Tibial nerve (tissue), 4 donors: ENCODE results near the gene TTC38. TPM values are rescaled to one million over a fixed set of nuclear protein-coding genes. Genes with fewer than 3 reads are reported as not detected.

Experiments
- DNase-seq, 2 donors: peaks; one replicate each; pipeline ENCODE4 v3.0.0-alpha.2; 2019; ENCODE audit warnings: low spot score in 2 of 2
- H3K27ac ChIP-seq, 4 donors: fragments of 200-600 bp; sonication (generic) in 3 of 4; one replicate each; pipeline ENCODE4 v1.5.1; 2017 to 2019; ENCODE audit warnings: mild to moderate bottlenecking in 1 of 4
- H3K27me3 ChIP-seq, 2 donors: fragments of 200-600 bp; sonication (generic) in 1 of 2; one replicate each; pipeline versions ENCODE4 v1.5.1 to v1.6.0; 2017 to 2019
- H3K36me3 ChIP-seq, 3 donors: fragments of 200-600 bp; sonication (generic); one replicate each; pipeline ENCODE4 v1.5.1; 2018 to 2019
- H3K4me1 ChIP-seq, 4 donors: fragments of 200-600 bp; sonication (generic) in 3 of 4; one replicate each; pipeline ENCODE4 v1.5.1; 2017 to 2019
- H3K4me3 ChIP-seq, 4 donors: fragments of 200-600 bp; sonication (generic) in 3 of 4; one replicate each; pipeline ENCODE4 v1.5.1; 2017 to 2019; ENCODE audit warnings: mild to moderate bottlenecking in 1 of 4, moderate library complexity in 1 of 4
- H3K9me3 ChIP-seq, 4 donors: fragments of 200-600 bp; sonication (generic) in 3 of 4; one replicate each; pipeline ENCODE4 v1.5.1; 2017 to 2019
- EP300 ChIP-seq, 2 donors: sonication (generic); formaldehyde crosslinking; IDR thresholded peaks; one replicate each; pipeline ENCODE4 v1.6.1; 2017; ENCODE audit warnings: antibody characterized with exemption in 2 of 2, mild to moderate bottlenecking in 1 of 2
- POLR2A ChIP-seq, 2 donors: fragments of 450-650 bp; IDR thresholded peaks; one replicate each; pipeline ENCODE4 v1.6.1; 2017; ENCODE audit warnings: antibody characterized with exemption in 2 of 2, mild to moderate bottlenecking in 2 of 2, moderate library complexity in 2 of 2
- WGBS, 2 donors: methylation state at CpG; one replicate each; pipeline ENCODE4 v1.1.5; 2018; 5-methylcytosine and 5-hydroxymethylcytosine counted together
- total RNA-seq, 4 donors: library from RNA; depleted of rRNA; stranded (reverse); fragments of >200 nt; gene quantifications; one replicate each; pipeline ENCODE4 v1.1.0, GENCODE V29; 2016
- TF ChIP-seq, protein P1 (sequence below), 5 experiments: fragments of 200-600 bp in 3 of 5; fragments of 450-650 bp in 2 of 5; sonication (generic) in 3 of 5; IDR thresholded peaks; one replicate each; pipeline ENCODE4 v1.5.1; 2016 to 2019; ENCODE audit warnings: antibody characterized with exemption in 5 of 5, mild to moderate bottlenecking in 3 of 5, moderate library complexity in 2 of 5

Gene TTC38
- total RNA-seq, 4 donors from 2014 or later: 63.2 to 85.2 (median 74.2) TPM

DNA sequence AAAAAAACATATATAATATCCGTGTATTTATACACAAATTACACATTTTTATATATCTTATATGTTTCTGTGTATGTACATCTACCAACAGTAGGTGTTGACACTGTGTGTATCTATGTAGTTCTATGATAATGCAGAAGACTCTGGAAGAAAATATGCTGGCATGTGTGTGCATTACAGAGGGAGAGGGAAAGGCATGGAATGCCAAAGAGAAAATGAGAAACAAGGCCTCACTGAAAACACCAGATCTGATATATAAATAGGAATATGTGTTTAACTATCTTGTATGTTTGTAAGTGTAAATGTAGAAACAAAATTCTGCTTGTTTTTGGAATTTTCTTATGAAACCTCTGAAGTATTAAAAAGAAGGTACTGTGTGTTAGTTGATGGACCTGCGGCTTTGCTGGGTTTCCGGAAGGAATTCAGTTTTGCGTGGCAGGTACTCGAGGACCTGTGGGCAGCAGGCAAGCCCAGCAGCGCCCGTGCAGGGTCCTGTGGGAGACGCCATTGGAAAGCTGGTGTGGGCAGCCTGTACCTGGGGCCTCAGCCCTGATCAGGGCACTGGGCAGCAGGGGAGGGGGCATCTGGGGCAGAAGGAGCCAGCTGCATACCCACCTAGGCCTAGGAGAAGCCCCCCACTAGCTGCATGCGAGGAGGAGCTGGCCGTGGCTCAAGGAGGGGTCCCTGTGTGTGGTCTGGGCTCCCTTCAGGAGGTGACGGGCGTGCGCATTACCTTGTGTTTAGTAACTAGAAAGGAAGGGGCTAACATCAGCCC is 60.1 kb downstream of the TTC38 start:
- WGBS, 2 donors: 95 to 96% methylated on average over 11 to 13 of the region's 13 CpGs

GRCh38 chr22:46328797-46329196 is 61.0 kb downstream of the TTC38 start:
- Histone ChIP-seq H3K27ac (no peak overlapping the region), H3K27me3 (no peaks in the 10 kb centered on the region), H3K4me3 (no peak overlapping the region), H3K4me1 (no peaks in the 10 kb centered on the region), H3K36me3 (no peaks in the 10 kb centered on the region), H3K9me3 (no peaks in the 10 kb centered on the region)
- DNase-seq: no peak
- TF ChIP-seq EP300 (IDR thresholded peaks at IDR 0.05): no peak
- no peak for TF ChIP-seq POLR2A (IDR thresholded peaks at IDR 0.05)
- TF ChIP-seq, protein P1, sequence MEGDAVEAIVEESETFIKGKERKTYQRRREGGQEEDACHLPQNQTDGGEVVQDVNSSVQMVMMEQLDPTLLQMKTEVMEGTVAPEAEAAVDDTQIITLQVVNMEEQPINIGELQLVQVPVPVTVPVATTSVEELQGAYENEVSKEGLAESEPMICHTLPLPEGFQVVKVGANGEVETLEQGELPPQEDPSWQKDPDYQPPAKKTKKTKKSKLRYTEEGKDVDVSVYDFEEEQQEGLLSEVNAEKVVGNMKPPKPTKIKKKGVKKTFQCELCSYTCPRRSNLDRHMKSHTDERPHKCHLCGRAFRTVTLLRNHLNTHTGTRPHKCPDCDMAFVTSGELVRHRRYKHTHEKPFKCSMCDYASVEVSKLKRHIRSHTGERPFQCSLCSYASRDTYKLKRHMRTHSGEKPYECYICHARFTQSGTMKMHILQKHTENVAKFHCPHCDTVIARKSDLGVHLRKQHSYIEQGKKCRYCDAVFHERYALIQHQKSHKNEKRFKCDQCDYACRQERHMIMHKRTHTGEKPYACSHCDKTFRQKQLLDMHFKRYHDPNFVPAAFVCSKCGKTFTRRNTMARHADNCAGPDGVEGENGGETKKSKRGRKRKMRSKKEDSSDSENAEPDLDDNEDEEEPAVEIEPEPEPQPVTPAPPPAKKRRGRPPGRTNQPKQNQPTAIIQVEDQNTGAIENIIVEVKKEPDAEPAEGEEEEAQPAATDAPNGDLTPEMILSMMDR (IDR thresholded peaks at IDR 0.05): no peak
- WGBS, 2 donors: 90% methylated on average over 7 to 11 of the region's 11 CpGs

More for the DNA sequence above, 60.1 kb downstream of the TTC38 start:
- TF ChIP-seq EP300 (IDR thresholded peaks at IDR 0.05): no peak
- TF ChIP-seq, protein P1 (IDR thresholded peaks at IDR 0.05): no peak
- Histone ChIP-seq H3K4me1 (no peaks in the 10 kb centered on the region), H3K27me3 (no peaks in the 10 kb centered on the region), H3K4me3 (no peak overlapping the region), H3K9me3 (no peaks in the 10 kb centered on the region), H3K36me3 (no peaks in the 10 kb centered on the region), H3K27ac (no peak overlapping the region)
- DNase-seq: no peak

DNA sequence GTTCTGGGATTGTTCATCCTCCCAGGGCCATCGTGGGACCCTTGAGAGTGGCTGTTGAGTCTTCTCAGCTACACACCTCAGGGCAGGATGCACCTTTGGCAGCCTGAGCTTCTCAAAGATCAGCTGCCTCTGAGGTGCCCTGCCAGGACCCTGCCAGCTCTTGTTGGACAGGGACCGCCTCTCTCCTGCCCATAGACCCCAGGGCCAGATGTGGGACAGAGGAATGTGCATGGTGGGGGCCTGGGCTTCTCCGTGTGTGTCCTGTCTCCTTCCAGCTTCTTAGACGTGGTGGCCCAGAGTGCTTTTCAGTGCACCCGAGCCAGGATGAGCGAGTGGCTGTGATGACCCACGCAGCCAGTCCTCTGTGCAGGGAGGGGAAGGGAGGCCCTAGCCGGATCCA is 61.8 kb downstream of the TTC38 start:
- Histone ChIP-seq H3K9me3 (no peaks in the 10 kb centered on the region), H3K27ac (no peak overlapping the region), H3K4me1 (peaks cover 0 to 3% (median under 1%) of the 10 kb centered on the region in 4 donors), H3K36me3 (no peaks in the 10 kb centered on the region), H3K4me3 (no peak overlapping the region), H3K27me3 (no peaks in the 10 kb centered on the region)
- WGBS, 2 donors: 85 to 93% methylated on average over 7 to 8 of the region's 8 CpGs
- no peak for DNase-seq
- TF ChIP-seq EP300 (IDR thresholded peaks at IDR 0.05): no peak
- no peak for TF ChIP-seq POLR2A (IDR thresholded peaks at IDR 0.05)
- TF ChIP-seq, protein P1 (IDR thresholded peaks at IDR 0.05): no peak

DNA sequence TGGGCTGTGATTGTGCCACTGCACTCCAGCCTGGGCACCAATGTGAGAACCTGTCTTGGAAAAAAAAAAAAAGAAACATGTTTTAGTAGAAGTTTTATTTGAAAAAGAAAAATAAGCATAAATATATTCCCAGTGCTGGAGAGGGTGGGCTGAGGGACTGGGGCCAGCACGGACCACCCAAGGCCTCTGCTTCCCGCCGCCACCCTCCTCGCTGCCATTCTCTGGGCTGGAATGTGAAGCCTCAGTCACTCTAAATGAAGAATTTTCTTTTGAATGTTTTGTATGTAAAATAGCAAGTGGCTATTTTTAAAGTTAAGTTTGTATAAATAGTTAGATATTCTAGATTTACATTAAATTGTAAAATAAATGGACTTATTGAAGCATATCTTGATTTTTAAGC is 62.6 kb downstream of the TTC38 start:
- Histone ChIP-seq H3K27me3 (no peaks in the 10 kb centered on the region), H3K36me3 (no peaks in the 10 kb centered on the region), H3K4me3 (no peak overlapping the region), H3K9me3 (no peaks in the 10 kb centered on the region), H3K27ac (no peak overlapping the region), H3K4me1 (peaks cover 0 to 8% (median 2%) of the 10 kb centered on the region in 4 donors)
- no peak for DNase-seq
- TF ChIP-seq, protein P1 (IDR thresholded peaks at IDR 0.05): no peak
- no peak for TF ChIP-seq POLR2A (IDR thresholded peaks at IDR 0.05)
- no peak for TF ChIP-seq EP300 (IDR thresholded peaks at IDR 0.05)
- 95% methylated on average over 4 of the region's 4 CpGs for WGBS, 2 donors

- no peak for TF ChIP-seq POLR2A (IDR thresholded peaks at IDR 0.05)
- no peak for TF ChIP-seq EP300 (IDR thresholded peaks at IDR 0.05)
- TF ChIP-seq, protein P1 (IDR thresholded peaks at IDR 0.05): no peak
- DNase-seq: no peak
- H3K4me1 ChIP-seq: peaks cover 0 to 11% (median 3%) of the 10 kb centered on the region in 4 donors
- H3K4me3 ChIP-seq: no peak overlapping the region
- 89 to 96% methylated on average over 23 of the region's 23 CpGs for WGBS, 2 donors
- no peak overlapping the region for H3K27ac ChIP-seq
- no peaks in the 10 kb centered on the region for H3K27me3 ChIP-seq
- no peaks in the 10 kb centered on the region for H3K36me3 ChIP-seq
- no peaks in the 10 kb centered on the region for H3K9me3 ChIP-seq
These were observed 63.7 kb downstream of the TTC38 start for GRCh38 chr22:46331496-46331895.
